SKM-1 treated with dmso at 0.1 percent for 144 hours (cell line): ENCODE measurements around the gene EPHA5.
"Not testable (repeated sequence)": the region's sequence is repeated elsewhere in the genome, so short reads cannot be mapped to it uniquely, and the experiment has no call there.

Experiments
- DNase-seq: peaks from one replicate; lab custom pipeline; 2025; ENCODE audit not compliant: unreplicated experiment; lab: John Stamatoyannopoulos, UW

Gene EPHA5

DNA sequence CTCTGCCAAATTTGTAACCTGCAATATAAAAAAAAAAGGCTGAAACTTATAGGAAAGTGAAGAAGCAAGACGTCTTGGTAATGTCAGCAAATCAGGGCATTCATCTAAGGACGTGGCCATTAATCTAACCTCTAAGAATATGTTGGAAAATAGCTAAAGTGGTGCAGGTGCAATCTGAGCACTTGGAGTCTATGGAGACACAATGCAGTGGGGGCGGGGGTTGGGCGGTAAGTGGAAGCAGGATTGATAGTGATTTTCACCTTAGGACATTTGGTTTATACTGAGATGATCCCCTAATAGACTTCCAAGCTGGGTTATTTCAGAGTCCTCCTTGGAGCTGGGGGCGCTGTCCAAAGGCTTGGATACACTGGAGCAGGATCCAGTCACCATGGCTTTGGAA, 283.4 kb downstream of the EPHA5 start:
- no peak for DNase-seq

DNA sequence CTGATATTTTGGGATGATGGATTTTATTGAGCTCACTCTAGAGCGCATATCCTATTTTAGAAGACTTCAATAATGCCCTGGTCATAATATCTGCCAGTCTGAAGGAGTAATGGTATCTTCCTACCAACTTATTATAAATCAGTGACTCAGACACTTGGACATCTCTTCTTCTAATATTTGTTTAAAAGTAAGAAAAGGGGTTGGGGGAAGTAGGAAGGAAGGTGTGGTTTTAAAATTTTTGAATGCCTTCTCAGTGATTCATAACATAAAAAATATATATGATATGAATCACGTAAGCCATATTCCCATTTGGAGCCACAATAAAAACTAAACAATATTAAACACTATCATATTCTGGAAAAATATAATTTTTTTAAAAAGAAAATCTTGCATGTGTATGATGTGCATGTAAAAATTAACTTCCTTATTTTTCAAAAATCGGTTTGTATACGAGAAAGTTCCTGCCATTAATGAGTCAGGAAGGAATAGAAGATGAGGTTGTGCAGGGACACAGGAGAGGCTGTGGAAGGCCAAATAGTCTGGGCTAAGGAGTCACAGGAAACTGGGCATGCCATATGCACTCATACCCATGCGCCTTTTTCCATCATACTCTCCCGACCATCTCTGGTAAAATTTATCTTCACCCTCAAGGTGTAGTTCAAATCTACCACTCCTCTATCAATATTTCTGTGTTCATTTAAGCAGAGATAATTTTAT, 286.5 kb downstream of the EPHA5 start:
- no peak for DNase-seq

DNA sequence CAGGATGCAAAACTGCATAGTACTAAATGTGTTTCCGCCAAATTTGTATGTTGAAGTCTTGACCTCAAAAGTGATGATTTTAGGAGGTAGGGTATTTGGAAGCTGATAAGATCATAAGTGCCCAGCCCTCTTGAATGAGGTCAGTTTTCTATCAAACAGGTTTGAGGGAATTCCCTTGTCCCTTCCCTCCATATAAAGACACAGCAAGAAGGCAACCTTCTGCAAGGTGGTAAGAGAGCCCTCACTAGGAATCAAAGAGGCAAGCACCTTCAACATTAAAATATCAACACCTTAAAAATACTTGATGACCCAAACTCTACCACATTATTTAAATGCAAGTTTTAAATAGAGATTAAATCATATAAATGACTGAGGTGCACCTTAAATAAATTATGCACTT, 288.6 kb downstream of the EPHA5 start:
- no peak for DNase-seq

DNA sequence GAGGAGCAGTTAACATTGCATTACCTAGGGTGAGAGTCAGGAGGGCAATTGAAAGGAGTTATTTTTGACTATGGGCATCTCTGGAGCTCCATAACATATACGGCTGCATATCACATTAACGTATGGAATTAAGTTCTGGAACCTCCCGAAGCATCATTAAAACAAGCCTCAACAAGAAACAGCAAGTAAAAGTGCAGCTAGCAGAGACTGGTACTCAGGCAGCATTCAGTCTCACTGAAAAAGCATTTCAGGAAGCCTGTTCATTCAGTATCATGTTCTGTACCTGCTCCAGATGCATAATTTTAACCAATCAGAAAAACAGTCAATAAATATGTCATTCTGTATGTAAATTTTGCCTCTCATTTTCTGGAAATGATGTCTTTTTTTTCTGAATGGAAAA, 299.6 kb downstream of the EPHA5 start:
- no peak for DNase-seq

DNA sequence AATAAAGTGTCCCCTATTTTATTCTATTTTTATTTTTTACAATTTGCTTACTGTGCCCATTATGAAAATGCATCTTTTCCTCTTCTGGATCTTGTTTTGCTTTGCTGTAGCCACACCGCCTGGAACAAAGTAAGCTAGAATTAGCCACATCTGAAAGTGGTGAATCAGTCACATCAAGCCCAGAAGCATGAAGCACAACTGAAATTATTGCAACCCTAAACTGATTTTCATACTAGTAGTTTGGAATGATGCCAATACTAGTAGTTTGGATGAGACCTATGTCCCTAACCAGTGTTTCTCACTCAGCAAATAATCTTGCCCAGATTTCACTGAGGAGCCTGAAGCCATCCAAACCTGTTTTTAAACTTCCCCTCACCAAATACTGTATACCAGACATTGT, 303.0 kb downstream of the EPHA5 start:
- DNase-seq, result no peak

DNA sequence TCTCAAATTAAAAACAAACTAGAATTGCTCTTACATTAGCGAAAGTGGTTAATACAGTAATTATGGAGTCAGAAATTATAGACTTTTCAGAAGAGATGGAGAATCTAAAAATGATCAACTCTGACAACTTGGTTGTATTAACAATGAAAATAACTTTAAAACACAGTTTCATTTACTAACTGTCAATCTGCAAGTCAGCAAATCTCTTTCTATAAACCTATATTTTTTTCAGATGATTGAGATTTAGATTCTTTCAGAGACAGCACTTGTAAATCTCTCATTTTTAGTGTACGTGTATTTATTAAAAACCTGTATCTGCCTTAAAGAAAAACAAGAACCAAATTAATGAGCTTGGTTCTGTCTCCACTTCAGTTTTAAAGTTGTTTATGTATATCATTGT, 311.4 kb downstream of the EPHA5 start:
- no peak for DNase-seq

DNA sequence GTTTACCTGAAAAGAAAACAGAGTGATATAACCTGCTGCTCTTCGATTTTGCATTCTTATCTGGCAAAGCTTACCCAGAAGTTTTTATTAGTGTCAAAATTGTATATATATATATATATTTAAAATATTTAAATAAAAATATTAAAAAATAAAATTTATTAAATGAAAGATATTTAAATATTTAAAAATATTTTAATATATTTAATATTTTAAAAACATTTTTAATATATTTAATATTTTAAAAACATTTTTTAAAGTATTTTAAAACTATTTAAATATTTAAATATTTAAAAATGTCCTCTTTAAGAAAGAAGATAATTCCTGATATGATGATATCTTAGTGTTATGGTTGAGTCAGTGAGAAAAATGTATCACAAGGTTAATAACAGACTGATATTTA, 317.2 kb downstream of the EPHA5 start:
- DNase-seq, result no peak

DNA sequence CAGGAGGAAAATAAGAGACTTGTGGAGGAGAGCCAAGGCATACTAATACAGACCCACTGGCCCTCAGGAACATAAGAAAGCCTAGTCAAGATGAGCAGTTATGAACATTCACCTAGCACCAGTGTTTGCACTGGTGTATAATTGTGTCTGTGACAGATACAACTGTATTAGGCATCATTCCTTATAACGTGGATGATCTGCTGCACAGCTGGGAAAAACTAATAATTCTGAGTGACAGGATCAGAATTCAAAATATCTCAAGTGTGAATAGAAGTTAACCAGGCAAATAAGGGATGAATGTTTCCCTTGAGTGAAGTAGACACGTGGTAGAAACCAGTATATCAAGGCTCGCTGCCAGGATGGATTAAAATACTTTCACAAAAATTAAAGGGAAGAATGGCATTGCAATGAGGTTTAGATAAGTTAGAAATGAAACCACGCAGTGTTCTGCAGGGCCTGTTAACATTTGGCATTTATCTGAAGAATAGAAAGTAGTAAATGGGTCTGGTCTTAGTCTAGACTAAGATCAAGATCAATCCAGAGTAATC, 325.9 kb downstream of the EPHA5 start:
- DNase-seq, result no peak

DNA sequence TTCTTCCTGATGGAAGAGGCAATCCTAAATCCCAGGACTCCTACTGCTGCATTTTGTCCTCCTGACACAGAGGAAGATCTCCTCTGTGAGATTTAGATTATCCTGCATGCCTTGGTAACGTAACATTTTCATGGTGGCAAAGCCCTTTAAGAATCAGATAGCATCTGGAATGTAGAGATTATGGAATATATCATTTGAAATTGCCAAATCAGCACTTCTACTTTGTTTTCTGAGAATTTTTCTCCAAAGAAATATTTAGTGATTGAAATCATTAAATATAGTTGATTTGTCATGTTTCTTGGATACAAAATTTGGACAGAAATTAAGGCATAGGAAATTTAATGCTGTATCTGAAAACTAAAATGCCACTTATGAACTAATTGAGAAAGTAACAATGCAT, 326.9 kb downstream of the EPHA5 start:
- no peak for DNase-seq

DNA sequence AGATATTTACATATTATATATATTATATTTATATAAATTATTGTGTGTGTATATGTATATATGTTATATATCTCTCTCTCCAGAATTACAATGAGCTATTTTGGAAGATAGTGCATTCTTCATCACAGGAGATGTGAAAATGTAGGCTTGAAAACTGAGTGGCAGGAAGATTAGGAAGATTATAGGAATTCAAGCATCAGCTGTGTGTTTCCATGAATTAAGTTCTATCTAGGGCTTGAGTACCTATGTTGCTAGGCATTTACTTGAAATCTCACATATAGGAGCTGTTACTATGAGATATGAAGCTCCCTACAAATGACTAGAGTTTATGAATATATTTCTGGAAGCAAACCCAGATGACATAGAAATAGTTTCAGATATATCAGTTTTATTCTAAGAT, 328.7 kb downstream of the EPHA5 start:
- no peak for DNase-seq

DNA sequence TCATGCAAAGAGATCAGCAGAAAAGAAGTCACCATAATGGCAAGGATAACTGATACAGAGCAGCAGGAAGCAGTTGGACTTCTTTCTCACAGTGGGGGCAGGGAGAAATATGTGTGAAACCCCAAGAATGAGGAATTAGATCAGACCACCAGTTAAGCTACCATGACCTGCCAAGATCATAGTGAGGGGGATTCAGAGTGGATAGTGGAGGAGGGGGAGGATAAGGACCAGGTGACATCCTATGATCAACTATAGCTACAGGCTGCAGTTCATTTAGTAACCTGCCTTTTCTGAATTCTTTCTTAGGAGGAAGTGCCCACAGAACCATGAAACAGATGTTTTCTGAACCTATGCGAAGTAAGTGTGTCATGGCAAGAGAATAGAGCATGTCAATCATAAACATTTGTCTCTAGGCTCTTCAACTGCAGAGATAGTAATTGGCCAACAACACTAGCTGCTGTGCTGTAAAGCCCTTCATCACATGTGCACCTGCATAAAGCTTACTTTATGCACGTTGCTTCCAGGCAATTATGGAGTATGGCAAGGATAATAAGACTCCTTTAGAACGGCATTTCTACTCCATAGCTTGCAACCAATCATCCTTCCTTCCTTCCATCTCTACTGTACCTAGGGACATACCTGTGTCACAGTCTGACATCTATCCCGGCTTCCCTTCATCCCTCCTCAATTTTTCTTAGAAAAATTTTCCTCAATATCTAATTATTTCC, 329.7 kb downstream of the EPHA5 start:
- DNase-seq, result no peak

DNA sequence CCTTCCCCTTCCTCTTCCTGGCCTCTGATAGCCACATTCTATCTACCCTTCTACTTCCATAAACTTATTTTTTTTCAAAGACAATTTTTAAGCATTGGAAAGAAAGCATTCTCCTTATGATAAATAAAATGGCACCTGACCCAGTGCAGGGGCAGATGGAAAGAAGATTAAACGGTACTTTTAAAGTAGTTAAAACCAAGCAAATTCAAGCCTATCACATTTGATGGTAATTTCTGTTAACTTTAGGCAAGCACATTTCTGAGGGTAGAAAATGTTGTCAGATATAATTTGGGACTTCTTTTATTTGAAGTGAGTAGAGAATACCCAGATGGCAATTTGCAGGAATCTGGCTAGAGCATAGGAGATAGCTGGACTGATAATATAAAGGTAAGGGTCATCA, 332.9 kb downstream of the EPHA5 start:
- no peak for DNase-seq

DNA sequence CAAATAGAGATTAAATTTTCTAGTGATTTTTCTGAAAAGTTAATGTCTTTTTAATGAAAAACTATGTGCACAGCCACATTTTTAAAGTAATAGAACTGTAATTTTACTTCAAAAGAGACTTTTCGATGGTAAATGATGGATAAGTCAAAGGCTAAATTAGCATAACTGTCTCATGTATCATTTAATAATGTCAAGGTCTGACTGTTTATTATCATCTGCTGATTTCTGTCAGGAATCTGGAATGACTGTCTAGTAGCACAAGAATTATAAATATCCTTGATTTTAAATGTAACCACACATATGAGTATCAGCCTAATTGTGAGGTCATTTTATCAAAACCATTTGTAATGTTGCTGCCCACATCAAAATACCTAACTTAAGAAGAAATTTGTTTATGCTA, 333.8 kb downstream of the EPHA5 start:
- DNase-seq, result no peak

DNA sequence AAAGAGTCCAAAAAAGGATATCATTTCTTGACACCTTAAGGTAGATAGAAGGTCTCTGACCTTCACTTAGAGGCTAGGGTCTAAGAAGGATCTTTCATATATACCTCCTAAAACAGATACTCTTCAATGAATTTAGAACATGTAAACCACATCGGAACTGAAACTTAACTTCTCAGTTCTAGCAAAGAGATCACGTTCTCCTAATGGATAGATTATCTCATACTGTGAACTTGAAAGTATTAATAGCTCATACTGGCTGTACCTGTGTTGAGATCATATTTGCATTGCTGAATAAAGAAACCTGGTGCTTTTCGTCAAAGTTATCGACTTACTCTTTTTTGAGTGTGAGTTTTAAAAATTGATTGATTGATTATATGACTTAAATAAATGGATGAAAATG, 353.8 kb downstream of the EPHA5 start:
- no peak for DNase-seq

DNA sequence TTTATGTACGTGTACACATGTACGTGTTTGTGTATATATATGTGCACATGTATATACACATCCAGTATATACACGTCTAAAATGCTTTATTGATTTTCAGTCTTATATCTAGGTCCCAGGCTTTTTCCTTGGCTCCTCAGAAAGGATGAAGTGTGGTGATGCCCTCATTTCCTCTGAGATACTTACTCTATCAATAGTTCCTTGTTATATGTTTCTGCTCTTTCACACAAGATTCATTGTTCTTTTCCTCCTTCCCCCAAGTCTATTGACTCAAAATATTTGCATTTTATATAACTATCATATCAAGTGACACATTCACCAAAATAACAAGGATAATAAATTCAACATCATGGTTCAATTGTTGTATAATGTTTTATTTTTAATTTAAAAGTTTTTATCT, 359.2 kb downstream of the EPHA5 start:
- no peak for DNase-seq

DNA sequence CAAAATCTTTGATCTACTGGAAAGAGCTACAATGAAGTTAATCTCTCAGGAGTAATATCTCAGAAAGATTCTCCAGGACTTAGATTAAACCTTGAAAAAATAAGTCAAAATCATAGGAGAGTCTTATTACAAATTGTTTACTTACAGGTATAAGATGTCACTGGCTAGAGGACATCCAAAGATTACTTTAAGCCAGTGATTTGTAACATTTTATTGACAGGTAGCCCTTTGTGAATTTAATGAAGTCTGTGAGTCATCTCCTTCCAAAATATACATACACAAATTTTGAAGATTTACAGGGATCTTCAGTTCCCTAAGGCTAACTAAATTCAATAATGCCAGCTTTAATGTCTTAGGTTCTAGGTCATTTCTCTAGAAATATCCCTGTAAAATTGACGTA, 359.7 kb downstream of the EPHA5 start:
- DNase-seq, result no peak

DNA sequence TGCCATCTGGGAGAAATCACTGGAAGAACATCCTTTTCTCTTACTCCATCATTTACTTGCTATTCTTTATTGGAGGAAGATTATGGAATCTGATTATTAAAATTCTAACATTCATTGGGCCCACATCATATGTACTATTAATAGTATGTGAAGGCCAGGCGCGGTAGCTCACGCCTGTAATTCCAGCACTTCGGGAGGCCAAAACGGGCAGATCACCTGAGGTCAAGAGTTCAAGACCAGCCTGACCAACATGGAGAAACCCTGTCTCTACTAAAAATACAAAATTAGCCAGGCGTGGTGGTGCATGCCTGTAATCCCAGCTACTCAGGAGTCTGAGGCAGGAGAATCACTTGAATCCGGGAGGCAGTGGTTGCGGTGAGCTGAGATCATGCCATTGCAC, 361.7 kb downstream of the EPHA5 start:
- DNase-seq, result not testable (repeated sequence)

DNA sequence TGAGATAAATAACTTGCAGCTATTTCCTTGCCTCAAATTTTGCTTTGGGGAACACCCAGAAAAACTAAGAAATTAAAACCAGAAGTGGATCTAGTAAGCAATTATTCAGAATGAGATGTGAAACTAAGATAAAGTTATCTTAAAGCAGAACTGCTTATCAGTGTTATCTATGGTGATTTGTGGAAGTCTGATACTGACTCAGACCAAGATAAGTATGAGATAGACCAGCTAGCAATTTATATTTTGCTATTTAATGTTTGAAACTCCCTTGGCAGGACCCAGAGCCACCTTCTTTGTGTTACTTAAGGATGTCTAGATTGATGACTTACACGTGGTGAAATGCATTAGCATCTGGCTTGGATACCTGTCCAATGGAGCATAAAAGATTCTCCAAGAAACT, 368.1 kb downstream of the EPHA5 start:
- DNase-seq, result no peak

DNA sequence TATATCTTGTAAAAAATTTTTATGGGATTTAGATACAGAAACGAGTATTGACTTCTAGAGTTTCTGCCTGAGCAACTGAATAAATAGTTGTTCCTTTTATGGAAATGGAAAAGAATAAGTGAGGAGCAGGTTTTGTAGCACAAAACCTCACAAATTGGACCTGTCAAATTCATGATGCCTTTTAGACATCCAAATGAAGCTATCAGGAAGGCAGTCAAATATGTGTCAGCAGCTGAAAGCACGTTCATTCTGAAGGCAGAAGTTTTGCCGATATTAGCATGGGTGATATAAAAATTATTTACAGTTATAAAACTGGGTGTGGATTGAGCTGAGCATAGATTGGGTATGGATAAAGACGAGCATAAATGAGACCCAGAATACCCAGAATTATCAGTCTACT, 374.0 kb downstream of the EPHA5 start:
- DNase-seq, result no peak

DNA sequence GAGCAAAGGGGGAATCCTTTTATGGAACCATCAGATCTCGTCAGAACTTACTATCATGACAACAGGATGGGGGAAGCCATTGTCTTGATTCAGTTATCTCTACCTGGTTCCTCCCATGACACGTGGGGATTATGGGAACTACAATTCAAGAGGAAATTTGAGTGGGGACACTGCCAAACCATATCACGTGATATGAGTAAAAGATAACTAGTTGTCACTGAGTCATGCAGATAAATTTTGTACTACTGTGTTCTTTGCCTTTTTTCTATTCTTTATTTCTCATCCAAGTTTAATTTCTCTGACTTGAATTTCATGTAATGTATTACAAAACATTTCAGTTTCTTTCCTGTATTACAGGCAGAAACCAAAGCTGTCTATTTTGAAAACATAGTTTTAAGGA, 383.2 kb downstream of the EPHA5 start:
- DNase-seq, result no peak
